H1 (cell line): ENCODE results near the gene KIAA1328.

Experiments used
- BRCA1 ChIP-seq: IDR thresholded peaks from 2 replicates; pipeline ENCODE4 v1.6.1; 2012; ENCODE audit warnings: low read depth, low read length, improper control_type of control experiment
- CREB1 ChIP-seq: IDR thresholded peaks from 2 replicates; pipeline ENCODE4 v1.6.1; 2012; ENCODE audit warnings: inconsistent platforms
- POLR2A ChIP-seq, 2 experiments: IDR thresholded peaks; 1 replicate in 1 of 2; 2 replicates in 1 of 2; pipeline ENCODE4 v1.6.1; 2011; ENCODE audit warnings: low read depth in 2 of 2, low read length in 2 of 2, mild to moderate bottlenecking in 2 of 2; ENCODE audit errors: control extremely low read depth in 1 of 2
- RAD21 ChIP-seq, 2 experiments: IDR thresholded peaks in 1 of 2; conservative IDR thresholded peaks in 1 of 2; 2 replicates each; pipeline ENCODE4 v1.6.1; 2011; ENCODE audit warnings: low read depth in 2 of 2, low read length in 2 of 2, improper control_type of control experiment in 1 of 2, inconsistent platforms in 1 of 2, mild to moderate bottlenecking in 1 of 2, moderate library complexity in 1 of 2
- TAF7 ChIP-seq: optimal IDR thresholded peaks from 2 replicates; pipeline ENCODE3; 2011; ENCODE audit warnings: low read depth, mild to moderate bottlenecking, inconsistent platforms, low read length, moderate library complexity, borderline replicate concordance
- YY1 ChIP-seq: IDR thresholded peaks from 2 replicates; pipeline ENCODE4 v1.6.1; 2011; ENCODE audit warnings: low read depth, mild to moderate bottlenecking, low read length
- TF ChIP-seq, protein P1 (sequence below), 3 experiments: IDR thresholded peaks; 1 replicate in 2 of 3; 2 replicates in 1 of 3; pipeline versions ENCODE4 v1.5.1 to v1.6.1; 2011; ENCODE audit warnings: low read length in 3 of 3, mild to moderate bottlenecking in 3 of 3, inconsistent platforms in 2 of 3, low read depth in 1 of 3, moderate library complexity in 1 of 3; ENCODE audit not compliant: insufficient read depth in 1 of 3; ENCODE audit errors: control extremely low read depth in 1 of 3
- TF ChIP-seq, protein P2 (sequence below): IDR thresholded peaks from 2 replicates; pipeline ENCODE4 v1.6.1; 2011; ENCODE audit warnings: low read depth, mild to moderate bottlenecking, low read length; ENCODE audit not compliant: insufficient read depth

DNA sequence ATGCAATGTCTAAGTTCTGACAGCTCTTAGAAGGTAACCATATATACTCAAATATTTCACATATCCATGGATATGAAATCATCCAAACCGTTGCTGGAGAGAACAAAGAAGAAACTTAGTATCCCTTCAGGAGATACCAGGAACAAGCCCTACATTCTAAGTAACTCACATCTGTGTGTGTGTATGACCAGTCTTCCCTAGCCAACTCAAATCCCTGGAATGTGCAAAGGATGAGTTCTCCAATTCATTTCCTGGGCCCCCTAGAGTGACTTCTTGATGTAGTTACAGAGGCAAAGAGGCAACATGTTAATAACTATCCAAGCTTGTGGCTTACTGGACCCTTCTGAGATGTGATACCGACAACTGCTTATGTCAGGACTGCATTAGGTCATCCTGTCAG lies 20.2 kb upstream of the KIAA1328 start:
- TF ChIP-seq CREB1 (no peak), YY1 (no peak), TAF7 (no peak), POLR2A (IDR thresholded peaks at IDR 0.05; ENCODE audit: control extremely low read depth in 1 of 2, low read depth in 2 of 2, low read length in 2 of 2) (no peak), RAD21 (IDR thresholded peaks at IDR 0.05 in 1 of 2, conservative IDR thresholded peaks at IDR 0.05 in 1 of 2; ENCODE audit: low read depth in 2 of 2, low read length in 2 of 2) (no peak), BRCA1 (no peak)
- TF ChIP-seq, protein P1, sequence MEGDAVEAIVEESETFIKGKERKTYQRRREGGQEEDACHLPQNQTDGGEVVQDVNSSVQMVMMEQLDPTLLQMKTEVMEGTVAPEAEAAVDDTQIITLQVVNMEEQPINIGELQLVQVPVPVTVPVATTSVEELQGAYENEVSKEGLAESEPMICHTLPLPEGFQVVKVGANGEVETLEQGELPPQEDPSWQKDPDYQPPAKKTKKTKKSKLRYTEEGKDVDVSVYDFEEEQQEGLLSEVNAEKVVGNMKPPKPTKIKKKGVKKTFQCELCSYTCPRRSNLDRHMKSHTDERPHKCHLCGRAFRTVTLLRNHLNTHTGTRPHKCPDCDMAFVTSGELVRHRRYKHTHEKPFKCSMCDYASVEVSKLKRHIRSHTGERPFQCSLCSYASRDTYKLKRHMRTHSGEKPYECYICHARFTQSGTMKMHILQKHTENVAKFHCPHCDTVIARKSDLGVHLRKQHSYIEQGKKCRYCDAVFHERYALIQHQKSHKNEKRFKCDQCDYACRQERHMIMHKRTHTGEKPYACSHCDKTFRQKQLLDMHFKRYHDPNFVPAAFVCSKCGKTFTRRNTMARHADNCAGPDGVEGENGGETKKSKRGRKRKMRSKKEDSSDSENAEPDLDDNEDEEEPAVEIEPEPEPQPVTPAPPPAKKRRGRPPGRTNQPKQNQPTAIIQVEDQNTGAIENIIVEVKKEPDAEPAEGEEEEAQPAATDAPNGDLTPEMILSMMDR (IDR thresholded peaks at IDR 0.05; ENCODE audit: control extremely low read depth in 1 of 3, insufficient read depth in 1 of 3, low read depth in 1 of 3, low read length in 3 of 3) = no peak
- TF ChIP-seq, protein P2, sequence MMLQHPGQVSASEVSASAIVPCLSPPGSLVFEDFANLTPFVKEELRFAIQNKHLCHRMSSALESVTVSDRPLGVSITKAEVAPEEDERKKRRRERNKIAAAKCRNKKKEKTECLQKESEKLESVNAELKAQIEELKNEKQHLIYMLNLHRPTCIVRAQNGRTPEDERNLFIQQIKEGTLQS = no peak
